Stimulated activated naive CD4-positive, alpha-beta T cell (primary cell): Measurements from ENCODE around the gene CPNE6.
A peak's percentile ranks its signal among the peaks of the same experiment; 100 is the strongest.

Experiments used
- DNase-seq, 6 experiments: peaks; one replicate each; lab custom pipeline; 2025; lab: John Stamatoyannopoulos, UW

Gene CPNE6

GRCh38 chr14:24086193-24086955, 15.0 kb downstream of the CPNE6 start:
- no peak for DNase-seq

GRCh38 chr14:24087004-24087403, 15.6 kb downstream of the CPNE6 start:
- no peak for DNase-seq

- no peak for DNase-seq
These were observed 16.7 kb downstream of the CPNE6 start for GRCh38 chr14:24088095-24088494.

- no peak for DNase-seq
These were observed 18.5 kb downstream of the CPNE6 start for GRCh38 chr14:24089890-24090289.

GRCh38 chr14:24092110-24092504, 20.7 kb downstream of the CPNE6 start:
- no peak for DNase-seq

- DNase-seq, result no peak
These were observed 21.3 kb downstream of the CPNE6 start for GRCh38 chr14:24092505-24093206.

- no peak for DNase-seq
These were observed 22.0 kb downstream of the CPNE6 start for GRCh38 chr14:24093207-24093900.

- DNase-seq, result peak; percentile 24 to 74 (median 62)
These were observed 22.8 kb downstream of the CPNE6 start, which contains the start of gene PCK2 for GRCh38 chr14:24093901-24094840. Gene PCK2 (plus strand): TSS chr14:24094311. CDS start chr14:24094406, 95 bp downstream.

GRCh38 chr14:24094841-24095270, 23.5 kb downstream of the CPNE6 start:
- DNase-seq, result no peak

GRCh38 chr14:24095271-24096068, 24.1 kb downstream of the CPNE6 start:
- DNase-seq, result peak in 1 of 6 experiments; percentile 4

GRCh38 chr14:24096545-24097181, 25.3 kb downstream of the CPNE6 start:
- DNase-seq, result no peak

GRCh38 chr14:24098229-24098926, 27.0 kb downstream of the CPNE6 start:
- DNase-seq, result no peak

GRCh38 chr14:24098927-24099813, 27.8 kb downstream of the CPNE6 start:
- DNase-seq, result no peak

GRCh38 chr14:24100197-24100981, 29.0 kb downstream of the CPNE6 start:
- no peak for DNase-seq

GRCh38 chr14:24100982-24101494, 29.7 kb downstream of the CPNE6 start:
- no peak for DNase-seq

- DNase-seq, result no peak
These were observed 31.1 kb downstream of the CPNE6 start for GRCh38 chr14:24102357-24103048.

GRCh38 chr14:24103451-24103850, 32.1 kb downstream of the CPNE6 start:
- DNase-seq, result no peak
